GM19035 (cell line): ENCODE results near the gene ANKRA2.

Experiments
- ATAC-seq: cut with Tn5 transposase; IDR thresholded peaks from one replicate; pipeline ENCODE4 v1.9.1; 2021; ENCODE audit not compliant: unreplicated experiment

Gene ANKRA2

GRCh38 chr5:73565139-73565968 is at the start of gene ANKRA2, which contains the start of gene UTP15:
ANKRA2 (minus strand) TSS chr5:73565639; CDS start chr5:73562881, 2,758 bp downstream.
UTP15 (plus strand) TSS chr5:73565743; CDS start chr5:73567345, 1,602 bp downstream.
- peak; percentile 97 for ATAC-seq

DNA sequence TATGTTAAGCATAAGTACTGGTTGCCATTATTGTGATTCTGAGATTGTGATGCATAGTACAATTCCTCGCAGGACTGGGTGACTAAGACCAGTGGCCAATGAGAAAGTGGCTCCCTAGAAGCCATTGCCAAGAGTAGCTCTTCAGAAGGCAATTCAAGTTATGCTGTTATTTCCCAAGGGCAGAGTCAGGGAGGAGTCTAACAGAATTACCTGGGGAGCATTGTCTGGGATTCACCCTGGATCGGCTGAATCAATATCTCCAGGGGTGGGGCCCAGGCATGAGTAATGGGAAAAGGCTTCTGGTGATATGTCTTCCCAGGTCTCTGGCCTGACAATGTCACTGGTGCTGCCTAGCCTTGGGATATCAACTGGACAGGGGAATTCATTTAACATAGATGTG is 49.6 kb upstream of the ANKRA2 start:
- ATAC-seq: no peak

- no peak for ATAC-seq
Measured at GRCh38 chr5:73612799-73613198, 47.4 kb upstream of the ANKRA2 start.

DNA sequence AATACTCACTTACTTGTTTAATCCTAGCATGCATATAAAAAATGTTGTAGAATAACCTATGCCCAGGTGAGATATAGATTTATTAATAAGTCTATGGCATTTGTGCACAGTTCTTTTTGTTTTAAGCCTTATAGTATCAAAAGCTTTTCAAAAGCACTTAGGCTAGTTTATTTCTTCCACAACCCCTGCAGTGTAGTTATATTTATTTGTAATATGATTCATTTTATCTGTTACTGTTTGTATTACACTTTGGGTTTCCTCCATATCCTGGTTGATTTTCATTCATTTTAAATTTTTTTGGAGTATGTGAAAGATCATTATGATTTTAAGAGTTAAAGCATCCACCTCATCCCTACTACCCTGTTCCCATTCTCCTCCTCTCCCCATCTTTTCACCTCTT is 41.8 kb upstream of the ANKRA2 start:
- ATAC-seq: no peak

DNA sequence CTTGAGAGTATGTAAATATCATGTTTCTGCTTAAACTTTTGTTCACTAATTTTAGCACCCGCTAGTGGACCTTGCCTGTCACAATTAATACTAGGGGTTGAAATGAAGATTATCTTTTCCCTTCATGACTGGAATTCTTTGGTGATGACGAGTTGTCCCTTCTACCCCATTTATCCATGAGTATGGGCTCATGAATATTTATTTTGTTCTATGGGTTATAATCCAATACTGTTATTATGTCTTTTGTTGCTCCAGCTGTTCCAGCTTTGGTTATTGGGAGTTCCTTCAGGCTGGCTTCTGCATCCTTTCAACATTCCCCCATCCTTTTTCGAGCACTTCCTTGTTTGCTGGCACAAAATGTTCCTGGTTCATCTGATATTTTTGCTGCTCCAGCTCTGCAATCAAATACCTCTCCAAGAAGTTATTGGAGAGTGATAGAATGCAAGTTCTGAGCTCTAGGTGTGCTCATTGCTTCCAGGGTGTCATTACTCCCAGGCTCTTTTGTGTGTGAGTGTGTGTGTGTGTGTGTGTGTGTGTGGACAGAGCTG is 40.8 kb upstream of the ANKRA2 start:
- ATAC-seq: no peak

DNA sequence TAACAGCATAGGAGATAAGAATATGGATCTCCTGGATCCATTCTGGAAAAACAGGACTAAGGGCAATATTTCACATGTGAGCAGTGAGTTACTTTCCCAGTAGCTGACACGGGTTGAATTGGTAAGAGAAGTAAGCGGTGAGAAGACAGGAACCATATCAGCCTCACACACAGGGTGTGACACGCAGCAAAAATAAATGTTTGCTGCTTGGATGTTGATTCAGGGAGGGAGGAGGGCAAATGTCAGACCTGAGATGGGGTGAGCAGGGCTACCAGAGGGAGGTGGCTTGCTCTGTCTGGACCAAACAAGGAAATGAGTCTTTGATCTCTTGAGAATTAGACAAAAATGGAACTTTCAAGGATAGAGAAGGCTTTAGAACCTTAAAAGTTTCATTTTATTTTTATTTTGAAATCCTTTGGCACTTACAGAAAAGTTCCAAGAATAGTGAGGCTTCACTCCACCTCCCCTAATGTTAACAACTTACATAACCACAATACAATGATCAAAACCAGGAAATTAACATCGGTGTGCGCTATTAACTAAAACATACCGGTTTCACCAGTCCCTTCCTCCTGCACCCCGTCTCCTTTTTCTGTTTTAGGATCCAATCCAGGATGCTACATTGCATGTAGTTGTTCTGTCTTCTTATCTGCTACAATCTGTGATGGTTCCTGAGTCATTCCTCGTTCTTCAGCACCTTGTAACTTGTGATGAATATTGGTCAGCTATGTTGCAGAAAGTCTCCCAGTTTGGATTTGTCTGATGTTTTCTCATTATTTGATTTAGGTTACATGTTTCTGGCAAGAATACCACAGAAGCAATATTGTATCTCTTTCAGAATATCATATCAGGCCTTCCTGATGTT is 40.0 kb upstream of the ANKRA2 start:
- no peak for ATAC-seq

DNA sequence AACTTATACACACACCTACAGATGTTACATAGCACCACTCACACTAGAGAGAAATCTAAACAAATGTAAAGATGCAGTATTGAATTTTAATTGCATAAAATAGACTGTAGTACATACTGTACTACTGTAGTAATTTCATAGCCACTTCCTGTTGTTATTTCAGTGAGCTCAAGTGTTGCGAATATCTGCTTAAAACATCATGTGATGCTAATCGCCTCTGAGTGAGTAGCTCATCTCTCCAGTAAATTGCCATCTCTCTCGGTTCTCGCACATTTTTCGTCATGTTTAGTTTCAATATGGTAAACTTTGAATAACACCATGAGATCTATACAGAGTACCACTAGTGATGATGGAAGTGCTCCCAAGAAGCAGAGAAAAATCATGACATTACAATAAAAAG is 38.6 kb upstream of the ANKRA2 start:
- ATAC-seq: no peak

GRCh38 chr5:73599380-73599779 is 33.9 kb upstream of the ANKRA2 start:
- ATAC-seq: no peak

DNA sequence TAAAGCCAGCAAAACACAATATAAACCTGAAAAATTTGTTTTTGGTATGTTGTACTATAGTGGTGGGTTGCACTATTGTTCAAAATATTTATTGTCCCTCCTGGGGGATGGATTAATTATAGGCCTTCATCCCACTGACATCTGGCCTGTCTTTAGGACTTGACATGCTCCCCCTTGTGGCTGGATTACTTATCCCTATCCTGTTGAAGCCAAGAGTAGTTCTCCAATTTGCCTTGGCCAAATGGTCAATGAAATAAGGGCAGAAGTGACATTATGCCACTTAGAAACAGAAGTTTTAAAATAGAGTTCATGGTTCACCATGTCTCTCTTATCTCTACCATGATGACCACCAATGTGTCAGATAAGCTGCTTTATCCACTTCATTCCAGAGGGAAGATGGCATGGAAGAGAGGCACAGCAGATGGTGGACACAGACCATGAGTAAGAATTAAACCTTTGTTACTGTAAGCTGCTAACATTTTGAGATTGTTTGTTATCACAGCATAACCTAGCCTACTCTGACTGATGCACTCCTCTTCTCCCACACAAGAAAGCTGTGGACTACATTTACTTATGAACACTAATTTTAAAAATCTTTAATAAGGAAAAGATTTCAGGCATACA is 31.4 kb upstream of the ANKRA2 start:
- no peak for ATAC-seq

DNA sequence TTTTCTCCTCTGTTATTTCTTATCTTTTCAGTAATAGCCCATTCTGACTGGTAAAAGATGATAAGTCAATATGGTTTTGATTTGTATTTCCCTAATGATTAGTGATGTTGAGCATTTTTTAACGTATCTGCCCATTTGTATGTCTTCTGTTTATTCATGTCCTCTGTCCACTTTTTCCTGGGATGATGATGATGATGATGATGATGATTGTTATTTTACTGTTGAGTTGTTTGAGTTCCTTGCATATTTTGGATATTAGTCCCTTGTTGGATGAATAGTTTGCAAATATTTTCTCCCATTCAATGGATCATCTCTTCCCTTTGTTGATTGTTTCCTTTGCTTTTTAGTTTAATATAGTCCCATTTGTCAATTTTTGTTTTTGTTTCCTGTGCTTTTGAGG is 27.1 kb upstream of the ANKRA2 start:
- no peak for ATAC-seq

DNA sequence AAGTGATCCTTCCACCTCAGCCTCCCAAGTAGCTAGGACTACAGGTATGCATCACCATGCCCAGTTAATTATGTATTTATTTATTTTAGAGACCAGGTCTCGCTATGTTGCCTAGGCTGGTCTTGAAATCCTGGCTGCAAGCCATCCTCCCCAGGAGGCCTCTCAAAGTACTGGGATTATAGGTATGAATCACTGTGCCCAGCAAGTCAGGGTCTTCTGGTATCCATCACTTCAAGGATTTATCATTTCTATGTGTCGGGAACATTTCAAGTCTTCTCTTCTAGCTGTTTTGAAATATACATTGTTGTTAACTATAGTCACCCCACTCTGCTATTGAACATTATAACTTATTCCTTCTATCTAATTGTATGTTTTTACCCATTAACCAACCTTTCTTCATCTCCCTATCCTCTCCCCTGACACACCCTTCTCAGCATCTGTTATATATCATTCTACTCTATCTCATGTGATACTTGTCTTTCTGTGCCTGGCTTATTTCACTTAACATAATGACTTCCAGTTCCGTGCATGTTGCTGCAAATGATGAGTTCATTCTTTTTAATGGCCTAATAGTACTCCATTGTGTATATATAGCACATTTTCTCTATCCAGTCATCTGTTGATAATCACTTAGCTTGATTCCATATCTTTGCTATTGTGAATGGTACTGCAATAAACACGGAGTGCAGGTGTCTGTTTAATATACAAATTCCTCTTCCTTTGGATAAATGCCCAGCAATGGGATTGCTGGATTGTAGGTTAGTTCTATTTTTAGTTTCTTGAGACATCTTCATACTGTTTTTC is 26.5 kb upstream of the ANKRA2 start:
- no peak for ATAC-seq

DNA sequence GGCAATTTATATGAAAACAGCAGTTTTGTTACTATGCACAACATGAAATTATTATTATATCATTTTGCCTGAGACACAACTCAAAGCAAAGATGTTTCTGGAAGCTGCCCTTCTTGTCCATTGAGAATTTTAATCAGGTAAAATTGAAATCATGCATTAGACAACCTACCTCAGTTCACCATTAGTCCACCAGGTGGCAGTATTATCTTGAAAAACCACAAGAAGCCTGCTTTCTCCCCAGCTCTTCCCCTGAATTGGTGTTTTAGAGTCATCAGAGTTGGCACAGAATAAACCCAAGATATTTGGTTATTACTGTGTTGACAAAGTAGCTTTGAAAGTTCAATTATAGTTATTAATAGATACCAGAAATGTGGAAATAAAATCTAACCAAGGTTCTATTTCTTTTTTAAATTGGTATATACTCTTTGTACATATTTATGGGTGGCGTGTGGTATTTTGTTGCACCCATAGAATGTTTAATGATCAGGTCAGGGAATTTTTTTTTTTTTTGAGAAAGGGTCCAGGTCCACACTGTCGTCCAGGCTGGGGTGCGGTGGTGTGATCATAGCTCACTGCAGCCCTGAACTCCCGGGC is 25.8 kb upstream of the ANKRA2 start:
- peak; percentile 56 for ATAC-seq

- no peak for ATAC-seq
Measured at GRCh38 chr5:73587923-73588322, 22.5 kb upstream of the ANKRA2 start.

DNA sequence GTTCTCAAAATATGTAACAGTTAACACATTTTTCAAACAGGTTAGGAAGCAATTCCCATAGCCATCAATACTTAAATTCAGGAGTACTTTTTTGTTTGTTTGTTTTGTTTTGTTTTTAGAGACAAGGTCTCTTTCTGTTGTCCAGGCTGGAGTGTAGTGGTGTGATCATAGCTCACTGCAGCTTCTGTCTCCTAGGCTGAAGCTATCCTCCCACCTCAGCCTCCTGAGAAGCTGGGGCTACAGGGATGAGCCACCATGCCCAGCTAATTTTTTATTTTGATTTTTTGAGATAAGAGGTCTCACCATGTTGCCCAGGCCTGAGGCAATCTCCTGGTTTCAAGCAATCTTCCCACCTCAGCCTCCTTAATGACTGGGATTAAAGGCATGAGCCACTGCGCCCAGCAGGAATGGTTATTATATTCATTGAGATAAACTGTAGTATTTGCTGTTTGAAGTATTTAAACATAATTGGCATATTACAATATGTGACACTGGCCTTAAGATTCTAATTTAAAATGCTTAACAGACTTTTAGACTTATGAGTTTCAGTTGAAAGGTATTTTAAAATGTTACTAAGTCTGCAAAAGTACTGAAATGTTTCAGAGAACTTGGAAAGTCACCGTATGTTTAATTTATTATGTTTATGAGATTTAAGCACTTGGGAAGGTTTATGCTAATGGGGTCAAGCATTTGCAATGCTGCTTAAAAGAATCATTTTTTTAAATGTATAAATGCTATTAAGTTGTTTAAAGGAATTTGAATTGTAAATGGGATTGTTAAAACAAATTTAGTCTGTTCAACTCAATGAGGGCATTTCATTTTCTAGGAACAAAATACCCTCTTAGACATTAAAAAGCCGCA is 17.1 kb upstream of the ANKRA2 start:
- ATAC-seq: no peak

- ATAC-seq: no peak
Measured at GRCh38 chr5:73565969-73566547, 619 bp upstream of the ANKRA2 start.

DNA sequence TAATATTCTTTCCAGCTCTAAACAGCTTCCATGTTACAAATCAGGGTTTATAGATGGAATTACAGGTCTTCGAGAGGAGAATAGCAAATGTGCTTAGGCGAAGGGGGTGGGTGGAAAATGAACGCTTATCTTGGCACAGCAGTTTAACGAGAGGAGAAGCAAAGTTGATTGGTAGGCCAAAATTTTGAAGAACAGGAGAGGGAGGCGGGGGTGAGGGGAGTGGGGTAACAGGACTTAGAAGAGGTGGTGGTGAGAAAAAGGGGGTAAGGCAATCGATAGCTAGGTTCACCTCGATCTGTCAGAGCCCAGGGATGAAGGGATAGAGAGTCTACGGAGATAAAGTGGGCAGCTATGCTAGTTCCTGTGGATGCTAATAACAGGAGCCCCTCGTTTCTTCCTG is 764 bp downstream of the ANKRA2 start:
- peak; percentile 2 for ATAC-seq

- ATAC-seq: no peak
Measured at GRCh38 chr5:73564018-73564417, 1.4 kb downstream of the ANKRA2 start.

DNA sequence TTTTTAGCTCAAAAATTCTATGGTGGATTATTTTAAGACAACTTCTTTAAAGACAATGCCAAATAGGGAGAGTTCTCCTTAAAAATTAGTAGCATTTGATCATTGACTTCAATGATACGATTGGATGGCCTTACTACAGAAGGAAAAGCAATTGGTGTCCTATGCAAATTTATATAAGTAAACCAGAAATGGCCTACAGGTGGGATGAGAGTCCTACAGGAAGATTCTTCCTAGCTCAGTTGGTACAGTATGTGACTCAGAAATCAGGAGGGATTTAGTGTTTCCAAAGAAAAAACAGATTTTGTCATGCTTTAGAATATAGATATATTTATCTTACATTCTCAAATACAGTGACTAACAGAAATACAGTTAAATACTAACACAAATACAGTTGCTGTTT is 6.5 kb downstream of the ANKRA2 start:
- ATAC-seq: no peak

DNA sequence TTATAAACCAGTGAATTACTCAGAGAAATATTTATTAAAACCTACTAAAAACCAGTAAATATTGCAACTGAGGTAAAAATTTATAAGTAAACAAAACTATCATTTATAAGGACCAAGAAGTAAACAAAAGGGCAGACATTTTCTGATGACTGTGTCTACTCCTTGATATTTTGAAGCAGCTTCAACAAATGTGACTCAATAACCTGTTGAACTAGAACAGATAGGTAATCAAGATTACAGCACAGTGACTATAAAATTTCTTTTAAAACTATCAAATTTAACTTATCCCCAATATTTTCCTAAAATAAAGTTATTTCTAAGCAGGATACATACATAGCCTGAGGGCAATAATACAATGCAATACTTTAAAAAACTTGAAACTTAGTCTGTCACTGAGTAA is 12.8 kb downstream of the ANKRA2 start:
- ATAC-seq: no peak
